Stimulated activated CD4-positive, alpha-beta T cell treated with anti-CD3 and anti-CD28 coated beads, Interleukin-1b, Interleukin-23, amount 100 ng/mL, for 24 hours (primary cell): ENCODE measurements around the gene THOP1.
"Not testable (repeated sequence)": the region's sequence is repeated elsewhere in the genome, so short reads cannot be mapped to it uniquely, and the experiment has no call there.

ENCODE experiments used
- DNase-seq, 4 experiments: peaks; one replicate each; pipeline ENCODE4 v3.0.0-alpha.2; 2020; ENCODE audit warnings: low read depth in 4 of 4, low spot score in 1 of 4

The THOP1 gene

DNA sequence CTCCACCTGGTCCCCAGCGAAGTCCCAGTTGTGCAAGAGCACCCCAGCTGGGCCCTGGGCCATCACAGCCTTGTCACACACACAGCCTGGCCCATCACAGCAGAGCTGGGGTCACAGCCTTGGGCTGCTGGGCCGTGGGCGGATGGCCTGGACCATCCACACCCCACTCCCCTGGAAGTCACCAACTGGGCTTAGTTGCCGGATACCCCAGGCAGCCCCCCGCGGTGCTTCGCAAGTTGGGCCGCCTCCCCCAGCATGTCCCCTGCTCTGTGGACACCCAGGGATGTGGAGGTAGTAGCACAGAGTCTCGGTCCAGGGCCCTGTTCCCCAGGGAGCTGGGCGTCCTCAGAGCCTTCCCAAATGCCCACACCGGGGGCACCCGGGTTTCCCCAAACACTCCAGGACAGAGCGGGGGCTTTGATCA is 29.9 kb downstream of the THOP1 start:
- no peak for DNase-seq

- no peak for DNase-seq
Measured at GRCh38 chr19:2815923-2816322, 30.6 kb downstream of the THOP1 start.

DNA sequence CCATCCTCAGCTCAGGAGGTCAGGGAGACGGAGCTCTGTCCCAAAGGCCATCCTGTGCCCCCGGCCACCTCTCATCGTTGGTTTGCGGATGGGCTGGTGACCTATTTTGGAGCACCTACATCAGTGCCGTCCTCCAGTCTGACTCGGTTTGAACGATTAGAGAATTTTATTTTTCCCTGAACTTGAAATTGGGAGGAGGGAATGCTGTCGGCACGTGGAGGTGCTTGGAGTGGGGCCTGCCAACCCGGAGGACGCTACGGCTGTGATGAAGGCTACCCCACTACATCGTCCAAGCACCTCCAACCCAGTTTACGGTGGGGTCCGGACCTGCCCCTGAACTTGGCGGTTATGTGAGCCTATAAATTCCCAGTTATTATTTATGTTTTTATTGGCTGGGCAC is 31.3 kb downstream of the THOP1 start:
- DNase-seq = no peak

DNA sequence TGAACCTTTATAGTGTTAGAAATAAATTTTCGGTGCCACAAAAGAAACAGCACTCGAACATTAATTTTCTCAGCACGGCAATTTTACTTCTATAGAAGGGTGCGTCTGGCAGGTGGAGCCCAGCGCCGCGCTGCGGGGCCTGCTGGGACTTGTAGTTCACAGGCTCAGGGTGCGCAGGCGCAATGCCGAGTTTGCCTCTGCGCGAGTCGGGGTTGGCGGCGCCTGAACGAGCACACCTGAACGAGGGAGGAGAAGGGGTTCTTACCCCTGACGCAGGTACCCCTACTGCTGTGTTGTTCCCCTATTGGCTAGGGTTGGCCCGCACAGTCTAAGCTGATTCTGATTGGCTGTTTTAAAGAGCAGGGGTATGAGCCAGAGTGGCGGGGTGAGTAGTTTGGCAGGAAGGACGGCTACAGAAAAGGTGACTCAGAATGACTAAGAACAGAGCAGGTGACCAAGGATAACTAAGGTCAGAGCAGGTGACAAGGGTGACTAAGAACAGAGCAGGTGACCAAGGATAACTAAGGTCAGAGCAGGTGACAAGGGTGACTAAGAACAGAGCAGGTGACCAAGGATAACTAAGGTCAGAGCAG is 32.0 kb downstream of the THOP1 start:
- not testable (repeated sequence) for DNase-seq

- peak; percentile 95 to 98 (median 98) for DNase-seq
Measured at GRCh38 chr19:2819540-2820111, 34.3 kb downstream of the THOP1 start, which contains the start of gene ZNF554. TSS of gene ZNF554 (plus strand) at chr19:2819868. CDS start at chr19:2820072, 204 bp downstream.

- no peak for DNase-seq
Measured at GRCh38 chr19:2820112-2820702, 34.9 kb downstream of the THOP1 start.

- DNase-seq = no peak
Measured at GRCh38 chr19:2822846-2823245, 37.5 kb downstream of the THOP1 start.

DNA sequence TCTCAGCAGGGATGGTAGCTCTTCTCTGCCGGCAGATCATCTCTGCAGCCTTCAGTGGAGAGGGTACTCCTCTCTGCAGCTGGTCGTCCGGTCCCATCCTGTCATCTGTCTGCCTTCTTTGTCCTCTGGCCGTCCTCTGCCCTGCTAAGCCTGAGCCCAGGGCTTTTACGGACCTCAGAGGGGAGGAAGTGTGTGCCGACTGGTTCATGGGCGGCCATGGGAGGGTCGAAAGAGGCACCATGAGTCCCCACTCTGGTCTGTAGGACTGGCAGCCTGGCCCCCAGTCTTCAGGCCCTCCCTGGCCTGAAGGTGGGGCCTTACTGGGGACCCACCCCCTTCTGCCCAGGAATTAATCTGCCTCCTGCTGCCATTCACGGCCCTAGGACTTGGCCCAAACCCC is 38.3 kb downstream of the THOP1 start:
- DNase-seq = no peak

DNA sequence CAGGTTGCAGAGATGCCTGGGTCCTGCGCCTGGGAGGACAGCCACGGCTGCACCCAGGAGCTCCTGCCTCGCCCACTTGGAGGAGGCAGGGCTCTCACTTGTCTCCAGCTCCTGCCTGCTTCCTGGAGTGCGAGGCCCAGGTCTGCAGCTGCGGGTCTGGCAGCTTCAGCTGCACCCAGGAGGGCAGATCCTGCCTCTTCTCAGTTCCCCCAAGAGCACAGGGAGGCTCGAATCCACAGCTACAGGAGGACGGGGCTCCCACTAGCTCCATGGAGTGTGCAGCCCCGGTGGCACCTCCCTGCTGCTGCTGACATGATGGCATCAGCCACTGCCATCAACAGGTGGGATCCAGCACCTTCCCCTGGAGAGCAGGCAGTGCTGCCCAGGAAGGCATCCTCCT is 38.8 kb downstream of the THOP1 start:
- no peak for DNase-seq

GRCh38 chr19:2827022-2827421 is 41.7 kb downstream of the THOP1 start:
- DNase-seq = no peak

DNA sequence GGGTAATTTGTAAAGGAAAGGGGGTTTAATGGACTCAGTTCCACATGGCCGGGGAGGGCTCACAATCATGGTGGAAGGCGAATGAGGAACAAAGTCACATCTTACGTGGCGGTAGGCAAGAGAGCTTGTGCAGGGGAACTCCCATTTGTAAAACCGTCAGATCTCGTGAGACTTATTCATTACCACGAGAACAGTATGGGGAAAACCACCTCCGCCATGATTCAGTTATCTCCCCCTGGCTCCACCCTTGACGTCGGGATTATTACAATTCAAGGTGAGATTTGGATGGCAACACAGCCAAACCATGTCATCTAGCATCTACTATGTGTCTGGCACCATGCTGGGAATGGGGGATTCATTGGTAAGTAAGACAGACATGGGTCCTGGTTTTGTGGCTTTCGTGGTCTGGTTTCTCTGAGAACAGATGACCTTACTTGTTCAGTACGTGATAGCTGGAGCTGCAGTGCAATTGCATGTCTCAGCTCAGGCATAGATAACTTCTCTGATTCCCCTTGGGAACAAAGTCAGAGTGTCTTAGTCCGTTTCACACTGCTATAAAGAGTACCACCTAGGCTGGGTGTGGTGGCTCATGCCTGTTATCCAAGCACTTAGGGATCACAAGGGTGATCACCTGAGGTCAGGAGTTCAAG is 42.7 kb downstream of the THOP1 start:
- DNase-seq = no peak

- no peak for DNase-seq
Measured at GRCh38 chr19:2834294-2834871, 49.1 kb downstream of the THOP1 start.

DNA sequence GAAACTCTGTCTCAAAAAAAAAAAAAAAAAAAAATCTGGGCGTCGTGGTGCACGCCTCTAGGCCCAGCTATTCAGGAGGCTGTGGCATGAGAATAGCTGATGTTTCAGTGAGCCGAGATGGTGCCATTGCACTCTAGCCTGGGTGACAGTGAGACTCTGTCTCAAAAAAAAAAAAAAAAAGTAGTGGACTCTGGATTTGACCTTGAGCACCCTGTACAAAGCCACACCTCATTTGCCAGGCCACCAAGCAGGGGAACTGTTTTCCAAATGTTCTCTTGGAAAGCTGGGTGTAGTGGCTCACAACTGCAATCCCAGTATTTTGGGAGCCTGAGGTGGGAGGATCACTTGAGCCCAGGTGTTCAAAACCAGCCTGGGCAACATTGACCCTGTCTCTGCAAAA is 52.1 kb downstream of the THOP1 start:
- no peak for DNase-seq

- DNase-seq = peak; percentile 90 to 98 (median 94)
Measured at GRCh38 chr19:2840794-2841791, 55.8 kb downstream of the THOP1 start, which contains the start of gene ZNF555. TSS of gene ZNF555 (plus strand) at chr19:2841475. CDS start at chr19:2841573, 98 bp downstream.

GRCh38 chr19:2841855-2842574 is 56.7 kb downstream of the THOP1 start:
- DNase-seq = no peak

GRCh38 chr19:2845107-2845506 is 59.8 kb downstream of the THOP1 start:
- DNase-seq = no peak

DNA sequence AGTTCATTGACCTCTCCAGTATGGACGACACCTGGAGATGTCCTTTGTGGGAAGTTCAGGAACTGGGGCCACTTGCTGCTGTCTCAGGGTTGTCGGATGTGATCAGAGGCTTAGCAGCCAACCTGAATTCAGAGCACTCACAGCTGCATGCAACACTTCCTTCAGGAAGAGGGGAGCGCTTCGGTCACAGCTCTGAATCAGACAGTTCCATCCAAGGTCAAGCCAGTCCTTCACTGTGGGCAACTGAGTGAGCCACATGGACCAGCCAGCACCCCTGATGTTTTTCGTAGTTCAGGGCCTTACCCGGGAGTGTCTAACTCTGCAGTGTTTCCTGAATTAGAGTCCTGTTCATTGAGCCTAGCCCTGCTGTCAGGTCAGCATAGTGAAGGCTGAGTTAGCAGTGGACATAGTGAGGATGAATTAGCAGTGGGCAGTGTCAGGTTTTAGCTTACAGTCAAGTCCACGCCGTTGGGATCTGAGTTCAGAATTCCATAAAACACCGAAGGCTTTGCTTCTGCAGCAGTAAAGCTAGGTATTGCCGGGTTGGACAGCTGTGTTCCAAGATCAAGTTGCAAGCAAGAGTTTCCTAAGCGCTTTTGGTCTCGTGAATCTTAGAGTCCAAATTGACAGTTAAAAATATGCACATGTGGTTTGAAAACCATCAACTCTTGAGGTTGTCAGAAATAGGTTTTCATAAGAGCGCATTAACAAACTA is 61.0 kb downstream of the THOP1 start:
- no peak for DNase-seq

DNA sequence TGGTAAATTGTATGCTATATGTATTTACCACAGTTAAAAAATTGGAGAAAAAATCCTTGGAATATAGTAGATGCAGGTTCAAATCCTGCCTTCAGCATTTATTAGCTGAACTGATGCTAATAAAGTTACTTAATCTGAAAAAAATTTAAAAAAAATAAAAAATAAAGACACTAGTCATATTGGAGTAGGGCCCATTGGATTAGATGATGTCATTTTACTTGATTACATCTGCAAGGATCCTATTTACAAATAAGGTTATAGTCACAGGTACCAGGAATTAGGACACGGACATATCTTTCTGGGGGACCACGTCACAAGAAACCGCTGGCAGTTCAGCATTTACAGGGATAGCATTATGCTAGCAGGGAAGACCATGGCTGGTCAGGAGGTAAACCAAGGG is 62.2 kb downstream of the THOP1 start:
- DNase-seq = no peak

DNA sequence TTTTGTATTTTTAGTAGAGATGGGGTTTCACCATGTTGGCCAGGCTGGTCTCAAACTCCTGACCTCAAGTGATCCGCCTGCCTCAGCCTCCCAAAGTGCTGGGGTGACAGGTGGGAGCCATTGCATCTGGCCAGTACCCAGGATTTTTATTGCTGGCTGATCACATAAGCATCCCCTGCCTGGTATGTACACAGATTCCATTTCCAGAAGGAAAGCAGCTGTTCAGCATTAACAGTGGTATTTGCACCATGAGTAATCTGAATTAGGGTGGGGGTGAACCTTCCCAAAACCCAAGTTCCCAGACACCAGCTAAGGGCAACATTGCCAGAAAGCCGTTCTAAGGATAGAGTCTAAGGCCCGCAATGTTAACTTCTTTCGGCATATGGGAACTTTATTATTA is 63.3 kb downstream of the THOP1 start:
- DNase-seq = no peak
